Measurements from ENCODE around the gene NOCT. TPM values are rescaled to one million over a fixed set of nuclear protein-coding genes. Genes with fewer than 3 reads are reported as not detected.
A peak's percentile ranks its signal among the peaks of the same experiment; 100 is the strongest.

The NOCT gene, protein sequence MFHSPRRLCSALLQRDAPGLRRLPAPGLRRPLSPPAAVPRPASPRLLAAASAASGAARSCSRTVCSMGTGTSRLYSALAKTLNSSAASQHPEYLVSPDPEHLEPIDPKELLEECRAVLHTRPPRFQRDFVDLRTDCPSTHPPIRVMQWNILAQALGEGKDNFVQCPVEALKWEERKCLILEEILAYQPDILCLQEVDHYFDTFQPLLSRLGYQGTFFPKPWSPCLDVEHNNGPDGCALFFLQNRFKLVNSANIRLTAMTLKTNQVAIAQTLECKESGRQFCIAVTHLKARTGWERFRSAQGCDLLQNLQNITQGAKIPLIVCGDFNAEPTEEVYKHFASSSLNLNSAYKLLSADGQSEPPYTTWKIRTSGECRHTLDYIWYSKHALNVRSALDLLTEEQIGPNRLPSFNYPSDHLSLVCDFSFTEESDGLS
- total RNA-seq, result 10 to 100 TPM; 19.0 to 19.3 TPM
- polyA plus RNA-seq (ENCODE audit: insufficient read depth, low read depth, low replicate concordance), result 7.7 TPM
- long read RNA-seq, donor 1, partial matches to known transcripts, result 0 of 1 reads
- long read RNA-seq, donor 1, other reads (novel, unspliced or antisense), result 0 of 1 reads
- long read RNA-seq, donor 2, partial matches to known transcripts, result 5 of 5 reads
- long read RNA-seq, donor 2, other reads (novel, unspliced or antisense), result 0 of 5 reads

DNA sequence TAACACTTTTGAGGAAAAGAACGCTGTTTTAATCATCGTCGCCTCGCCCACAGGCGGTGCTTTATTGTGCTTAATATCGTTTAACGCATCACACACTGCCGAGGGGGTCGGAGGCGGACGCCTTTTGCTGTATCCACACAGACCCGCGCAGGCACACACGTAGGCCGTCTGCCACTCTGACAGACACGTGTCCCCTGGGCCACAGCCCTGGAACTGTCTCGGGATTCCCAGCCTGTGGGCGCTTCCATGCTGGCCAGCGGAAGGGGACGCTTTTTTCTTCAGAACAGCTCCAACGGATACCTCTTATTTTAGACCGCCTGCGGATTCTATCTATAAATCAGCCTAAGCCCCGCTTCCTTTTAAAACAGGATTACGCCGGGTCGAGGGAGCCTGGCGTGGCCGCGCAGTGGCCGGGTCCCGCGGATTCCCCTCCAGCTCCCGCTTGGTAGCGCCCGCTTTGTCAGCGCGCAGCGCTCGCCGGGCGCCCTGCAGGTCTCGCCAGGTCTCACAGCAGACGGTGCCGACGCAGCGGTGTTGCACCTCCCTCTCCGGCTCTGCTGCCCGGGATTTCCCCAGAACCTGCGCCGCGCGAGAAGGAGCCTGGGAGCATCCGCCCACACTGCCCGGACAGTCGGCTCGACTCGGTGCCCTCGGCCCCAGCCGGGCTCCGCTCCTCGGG, at the start of gene NOCT:
Gene NOCT, plus strand, starts transcription at position 513 of the 679 bp plus-strand sequence. CDS start 201 bp downstream, outside the sequence.
- Histone ChIP-seq H3K27me3 (no peaks in the 10 kb centered on the region), H3K27ac (peak within 1 kb of the TSS; percentile 81 to 88), H3K9me3 (no peaks in the 10 kb centered on the region), H3K4me3 (peak within 1 kb of the TSS; percentile 76 to 85), H3K4me1 (peaks cover 9% of the 10 kb centered on the region), H3K36me3 (ENCODE audit: low read depth, missing control alignments) (no peaks in the 10 kb centered on the region)
- intact Hi-C loops (cut with DNase I; ENCODE audit: low total_unique reads), result no loop called here
- WGBS, 2 donors, result 0 to 1% methylated on average over 41 to 46 of the region's 62 CpGs
- TF ChIP-seq POLR2A (IDR thresholded peaks at IDR 0.05), result peak; percentile 56
- TF ChIP-seq, protein P1, sequence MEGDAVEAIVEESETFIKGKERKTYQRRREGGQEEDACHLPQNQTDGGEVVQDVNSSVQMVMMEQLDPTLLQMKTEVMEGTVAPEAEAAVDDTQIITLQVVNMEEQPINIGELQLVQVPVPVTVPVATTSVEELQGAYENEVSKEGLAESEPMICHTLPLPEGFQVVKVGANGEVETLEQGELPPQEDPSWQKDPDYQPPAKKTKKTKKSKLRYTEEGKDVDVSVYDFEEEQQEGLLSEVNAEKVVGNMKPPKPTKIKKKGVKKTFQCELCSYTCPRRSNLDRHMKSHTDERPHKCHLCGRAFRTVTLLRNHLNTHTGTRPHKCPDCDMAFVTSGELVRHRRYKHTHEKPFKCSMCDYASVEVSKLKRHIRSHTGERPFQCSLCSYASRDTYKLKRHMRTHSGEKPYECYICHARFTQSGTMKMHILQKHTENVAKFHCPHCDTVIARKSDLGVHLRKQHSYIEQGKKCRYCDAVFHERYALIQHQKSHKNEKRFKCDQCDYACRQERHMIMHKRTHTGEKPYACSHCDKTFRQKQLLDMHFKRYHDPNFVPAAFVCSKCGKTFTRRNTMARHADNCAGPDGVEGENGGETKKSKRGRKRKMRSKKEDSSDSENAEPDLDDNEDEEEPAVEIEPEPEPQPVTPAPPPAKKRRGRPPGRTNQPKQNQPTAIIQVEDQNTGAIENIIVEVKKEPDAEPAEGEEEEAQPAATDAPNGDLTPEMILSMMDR (IDR thresholded peaks at IDR 0.05), result peak in 2 of 3 experiments; percentile 26 to 33
- DNase-seq, result peak; percentile 93

DNA sequence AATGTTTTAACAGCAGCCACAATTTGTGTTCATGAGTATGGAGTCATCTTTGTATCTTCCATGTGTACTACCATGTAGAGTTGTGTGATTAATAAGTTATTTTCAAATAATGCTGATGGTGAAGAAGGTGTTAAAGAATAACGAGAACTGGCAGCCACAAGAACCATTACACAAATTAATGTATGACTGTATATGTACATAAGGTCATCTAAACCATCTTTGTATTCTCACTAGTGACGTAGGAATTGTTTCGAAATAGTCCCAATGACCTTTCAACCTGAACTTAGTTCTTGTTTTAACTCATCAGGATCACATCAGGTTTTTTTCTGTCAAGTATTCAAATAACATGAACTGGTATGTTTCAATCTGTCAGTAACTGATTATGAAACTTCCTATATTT, 48.3 kb upstream of the NOCT start:
- Histone ChIP-seq H3K9me3 (no peaks in the 10 kb centered on the region), H3K4me1 (no peaks in the 10 kb centered on the region), H3K4me3 (no peak overlapping the region), H3K27me3 (no peaks in the 10 kb centered on the region), H3K27ac (no peak overlapping the region), H3K36me3 (ENCODE audit: low read depth, missing control alignments) (no peaks in the 10 kb centered on the region)
- TF ChIP-seq, protein P1 (IDR thresholded peaks at IDR 0.05), result no peak
- no peak for TF ChIP-seq POLR2A (IDR thresholded peaks at IDR 0.05)
- intact Hi-C loops (cut with DNase I; ENCODE audit: low total_unique reads), result no loop called here
- DNase-seq, result no peak
- 85 to 87% methylated on average over 3 of the region's 3 CpGs for WGBS, 2 donors

DNA sequence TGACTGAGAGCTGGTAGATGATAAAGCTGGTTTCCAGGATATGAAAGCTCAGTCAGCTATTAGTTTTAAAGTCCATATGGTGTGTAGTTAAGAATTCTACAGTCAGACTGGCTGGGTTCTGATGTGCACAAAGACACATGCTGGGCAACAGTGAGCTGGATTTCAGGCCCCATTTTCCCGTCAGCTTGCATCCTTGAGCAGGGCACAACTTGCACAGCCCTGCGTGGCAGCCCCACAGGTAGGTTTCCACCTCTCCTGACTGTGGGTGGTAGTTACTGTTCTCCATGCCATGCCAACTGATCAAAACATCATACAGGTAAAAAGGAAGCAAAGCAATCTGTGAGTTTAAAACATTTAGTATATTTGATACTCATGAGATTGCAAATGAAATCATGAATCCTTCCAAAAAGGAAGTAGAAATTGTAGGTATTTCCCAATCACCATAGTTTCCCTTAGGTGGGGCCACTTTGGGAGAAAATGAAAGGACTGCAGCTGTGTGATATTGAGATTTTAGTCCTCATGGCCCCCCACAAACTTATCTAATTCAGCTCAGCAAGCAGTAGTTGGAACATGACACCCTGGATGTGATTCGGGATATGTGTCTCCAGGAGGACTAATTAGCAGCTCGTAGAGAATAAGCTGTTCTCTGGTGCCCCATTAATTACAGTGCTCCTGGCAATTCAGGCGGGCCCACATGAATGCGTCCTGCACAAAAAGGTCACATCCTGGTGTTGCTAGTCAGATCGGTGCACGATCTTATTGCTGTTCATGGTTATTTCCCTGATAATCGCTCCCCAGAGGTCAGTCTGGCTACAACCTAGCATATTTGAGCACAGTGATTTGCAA, 42.4 kb upstream of the NOCT start:
- no peaks in the 10 kb centered on the region for H3K36me3 ChIP-seq (ENCODE audit: low read depth, missing control alignments)
- H3K4me1 ChIP-seq, result no peaks in the 10 kb centered on the region
- DNase-seq, result no peak
- TF ChIP-seq, protein P1 (IDR thresholded peaks at IDR 0.05), result no peak
- TF ChIP-seq POLR2A (IDR thresholded peaks at IDR 0.05), result no peak
- H3K27me3 ChIP-seq, result no peaks in the 10 kb centered on the region
- WGBS, 2 donors, result 50 to 61% methylated on average over 9 of the region's 9 CpGs
- no peak overlapping the region for H3K27ac ChIP-seq
- no peaks in the 10 kb centered on the region for H3K9me3 ChIP-seq
- intact Hi-C loops (cut with DNase I; ENCODE audit: low total_unique reads), result no loop called here
- no peak overlapping the region for H3K4me3 ChIP-seq

DNA sequence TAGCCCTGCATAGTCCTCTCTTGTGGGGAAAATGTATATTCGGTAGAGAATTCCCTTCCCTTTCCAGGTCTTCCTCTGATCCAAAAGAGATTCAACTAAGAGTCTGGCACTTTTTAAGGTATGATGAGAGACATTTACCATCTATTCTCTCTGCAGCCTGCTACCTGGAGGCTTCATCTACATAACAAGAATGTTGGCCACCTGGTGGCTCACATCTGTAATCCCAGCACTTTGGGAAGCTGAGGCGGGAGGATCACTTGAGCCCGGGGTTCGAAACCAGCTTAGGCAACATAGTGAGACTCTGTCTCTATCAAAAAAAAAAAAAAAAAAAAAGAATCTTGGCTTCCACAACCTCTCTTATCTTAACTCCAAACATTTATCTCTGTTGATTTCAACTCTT, 40.4 kb upstream of the NOCT start:
- Histone ChIP-seq H3K27me3 (no peaks in the 10 kb centered on the region), H3K27ac (no peak overlapping the region), H3K4me1 (no peaks in the 10 kb centered on the region), H3K4me3 (no peak overlapping the region), H3K9me3 (no peaks in the 10 kb centered on the region), H3K36me3 (ENCODE audit: low read depth, missing control alignments) (no peaks in the 10 kb centered on the region)
- 80 to 93% methylated on average over 4 of the region's 4 CpGs for WGBS, 2 donors
- intact Hi-C loops (cut with DNase I; ENCODE audit: low total_unique reads), result no loop called here
- DNase-seq, result no peak
- no peak for TF ChIP-seq POLR2A (IDR thresholded peaks at IDR 0.05)
- TF ChIP-seq, protein P1 (IDR thresholded peaks at IDR 0.05), result no peak
